Activated CD8-positive, alpha-beta memory T cell treated with anti-CD3 and anti-CD28 coated beads, Interleukin-2, amount 50 U/mL, for 1 hour (primary cell): Measurements from ENCODE around the gene SLC44A4.
"Not testable (repeated sequence)": the region's sequence is repeated elsewhere in the genome, so short reads cannot be mapped to it uniquely, and the experiment has no call there.

Source experiments
- DNase-seq: peaks from one replicate; pipeline ENCODE4 v3.0.0-alpha.2; 2020; ENCODE audit errors: extremely low read depth

SLC44A4 gene

GRCh38 chr6:31879901-31880300 is 1.1 kb upstream of the SLC44A4 start:
- DNase-seq: no peak

DNA sequence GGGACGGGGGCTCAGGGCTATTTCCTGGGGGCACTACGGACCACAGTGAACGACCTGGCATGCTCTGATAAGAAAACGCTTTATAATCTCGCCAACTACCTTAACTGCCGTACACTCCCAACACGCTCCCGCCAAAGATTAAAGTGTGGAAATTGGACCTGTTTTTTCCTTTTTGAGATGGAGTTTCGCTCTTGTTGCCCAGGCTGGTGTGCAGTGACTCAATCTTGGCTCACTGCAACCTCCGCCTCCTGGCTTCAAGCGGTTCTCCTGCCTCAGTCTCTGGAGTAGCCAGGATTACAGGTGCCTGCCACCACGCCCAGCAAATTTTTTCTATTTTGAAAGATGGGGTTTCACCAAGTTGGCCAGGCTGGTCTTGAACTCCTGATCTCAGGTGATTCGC is 346 bp upstream of the SLC44A4 start:
- no peak for DNase-seq

- no peak for DNase-seq
Observed at GRCh38 chr6:31878222-31878621, 575 bp downstream of the SLC44A4 start.

GRCh38 chr6:31877651-31878161 is 1.1 kb downstream of the SLC44A4 start:
- DNase-seq: no peak

- no peak for DNase-seq
Observed at GRCh38 chr6:31877125-31877650, 1.6 kb downstream of the SLC44A4 start.

GRCh38 chr6:31876357-31876756 is 2.4 kb downstream of the SLC44A4 start:
- DNase-seq: no peak

- no peak for DNase-seq
Observed at GRCh38 chr6:31875877-31876276, 2.9 kb downstream of the SLC44A4 start.

DNA sequence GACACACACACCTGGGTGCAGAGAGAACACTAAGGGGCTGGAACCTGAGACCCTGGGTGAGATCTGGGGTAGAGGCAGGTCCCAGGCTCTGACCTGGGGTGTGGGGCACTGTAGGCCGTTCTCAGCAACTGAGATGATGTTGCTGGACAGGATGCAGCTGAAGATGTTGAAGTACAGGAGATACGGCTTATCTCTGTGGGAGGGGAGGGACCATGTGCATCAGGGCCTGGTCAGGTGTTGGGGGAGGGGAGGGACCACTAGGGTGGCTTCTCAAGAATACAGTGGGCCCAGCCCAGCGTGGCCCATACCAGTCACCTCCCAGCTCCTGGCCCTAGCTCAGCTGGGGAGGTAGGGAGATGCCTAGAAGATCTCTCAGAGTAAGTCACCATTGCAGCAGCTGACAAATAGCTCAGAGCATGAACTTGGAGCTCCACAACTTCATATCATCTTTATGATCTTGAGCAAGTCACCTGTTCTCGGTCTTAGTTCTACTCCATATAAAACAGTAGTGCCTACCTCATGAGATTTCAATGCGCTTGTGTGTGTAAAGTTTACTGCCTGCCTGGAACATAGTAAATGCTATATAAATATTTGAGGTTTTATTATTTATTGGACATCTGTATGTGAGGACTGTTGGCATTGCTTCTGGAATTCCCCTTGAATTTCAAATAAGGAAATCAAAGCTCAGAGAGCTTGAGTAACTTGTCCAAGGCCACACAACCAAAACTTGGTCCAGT is 3.8 kb downstream of the SLC44A4 start:
- DNase-seq: no peak

- no peak for DNase-seq
Observed at GRCh38 chr6:31874084-31874670, 4.6 kb downstream of the SLC44A4 start.

GRCh38 chr6:31871046-31871659 is 7.6 kb downstream of the SLC44A4 start:
- no peak for DNase-seq

GRCh38 chr6:31870385-31870921 is 8.3 kb downstream of the SLC44A4 start:
- DNase-seq: no peak

- DNase-seq: no peak
Observed at GRCh38 chr6:31869343-31869742, 9.5 kb downstream of the SLC44A4 start.

DNA sequence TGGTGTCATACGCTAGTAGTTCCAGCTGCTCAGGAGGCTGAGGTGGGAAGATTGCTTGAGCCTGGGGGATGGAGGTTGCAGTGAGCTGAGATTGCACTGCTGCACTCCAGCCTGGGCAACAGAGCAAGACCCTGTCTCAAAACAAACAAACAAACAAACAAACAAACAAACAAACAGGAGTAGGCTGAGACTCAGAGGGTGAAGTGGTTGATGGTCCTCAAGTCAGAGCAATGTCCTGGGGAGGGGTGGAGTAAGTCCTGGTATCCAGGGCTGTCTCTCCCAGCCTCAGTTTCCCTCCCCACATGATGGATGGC is 10.2 kb downstream of the SLC44A4 start:
- not testable (repeated sequence) for DNase-seq

- DNase-seq: no peak
Observed at GRCh38 chr6:31865205-31866118, 13.3 kb downstream of the SLC44A4 start.

DNA sequence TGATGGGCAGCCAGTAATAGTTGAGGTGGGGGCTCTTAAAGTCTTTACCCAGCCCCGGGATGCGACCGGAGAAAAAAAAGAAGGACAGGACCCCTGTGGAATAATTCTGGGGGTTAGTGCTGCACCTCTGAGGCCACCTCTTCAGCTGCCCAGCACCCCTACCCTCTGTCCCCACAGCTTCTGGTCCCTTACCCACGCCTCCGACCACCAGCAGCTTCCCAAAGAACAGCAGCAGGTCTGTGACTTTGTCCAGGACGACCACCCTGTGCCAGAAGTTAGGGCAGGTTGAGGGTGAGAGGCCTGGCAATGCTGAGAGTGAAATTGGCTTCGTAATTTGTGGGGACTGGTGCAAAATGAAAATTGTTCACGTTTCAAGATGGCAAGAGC is 14.0 kb downstream of the SLC44A4 start:
- DNase-seq: no peak

- DNase-seq: not testable (repeated sequence)
Observed at GRCh38 chr6:31864123-31864562, 14.7 kb downstream of the SLC44A4 start.

- peak; percentile 99 for DNase-seq
Observed at GRCh38 chr6:31862344-31863235, 16.2 kb downstream of the SLC44A4 start, which contains the start of gene NEU1. Gene NEU1 (minus strand): TSS chr6:31862821. CDS start chr6:31862776, 45 bp downstream.

DNA sequence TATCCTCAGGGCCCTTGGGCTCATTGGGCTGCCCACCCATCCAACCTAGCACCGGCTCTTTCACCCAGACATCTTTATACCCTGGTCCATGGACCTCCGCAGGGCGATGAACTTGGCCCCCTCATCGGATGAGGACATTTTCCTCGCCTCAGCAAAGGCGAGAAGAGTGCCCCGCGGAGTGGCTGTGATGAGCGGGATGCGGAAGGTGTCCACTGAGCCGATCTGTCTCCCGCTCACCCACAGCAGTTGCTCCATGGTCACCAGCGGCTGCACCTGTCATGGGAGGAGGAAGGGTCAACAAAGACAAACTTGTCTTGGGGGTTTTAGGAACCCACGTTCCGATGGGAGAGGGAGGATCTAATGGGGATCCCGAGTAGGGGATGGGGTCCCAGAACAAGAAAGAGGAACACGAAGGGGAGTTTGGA is 16.9 kb downstream of the SLC44A4 start:
- DNase-seq: no peak

DNA sequence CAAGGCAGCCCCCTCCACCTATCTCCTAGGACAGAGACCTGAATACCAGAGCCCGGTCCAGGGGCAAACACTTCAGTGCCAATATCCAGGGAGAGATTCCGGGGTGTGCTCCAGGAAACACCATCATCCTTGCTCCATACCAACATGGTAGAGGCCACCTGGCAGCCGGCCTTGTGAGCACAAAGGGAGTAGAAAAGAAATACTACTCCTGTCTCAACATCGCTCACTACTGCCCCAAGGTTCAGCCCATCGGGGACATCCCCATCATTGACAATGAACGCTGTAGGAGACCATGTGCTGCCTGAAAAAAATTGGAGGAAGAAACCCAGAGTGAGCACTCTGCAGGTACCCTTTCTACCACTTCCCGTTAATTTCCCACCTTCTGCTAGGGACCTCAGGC is 17.6 kb downstream of the SLC44A4 start:
- no peak for DNase-seq

DNA sequence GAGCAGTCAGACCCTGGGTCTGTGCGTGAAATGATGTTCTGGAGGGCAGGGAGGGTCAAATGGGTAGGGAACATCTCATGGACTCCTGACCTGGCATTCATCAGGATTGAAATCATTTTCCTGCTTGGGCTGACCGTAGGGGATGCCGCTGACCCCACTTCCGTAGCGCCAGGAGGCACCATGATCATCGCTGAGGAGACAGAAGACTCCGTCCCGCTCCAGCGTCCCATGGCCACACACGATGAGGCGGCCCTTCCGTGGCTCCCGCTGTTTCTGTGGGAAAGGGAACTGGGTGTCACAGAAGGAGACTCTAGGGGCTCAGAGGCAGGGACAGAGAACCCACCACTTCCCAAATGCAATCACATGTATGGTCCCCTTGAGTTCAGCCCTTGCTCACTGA is 18.4 kb downstream of the SLC44A4 start:
- no peak for DNase-seq
